GM20431 (cell line): ENCODE results near the gene HOXC11.

ENCODE experiments used
- in situ Hi-C: fragments of 300-500 bp; cut with MseI, MboI; formaldehyde crosslinking; loops from one replicate; pipeline ENCODE4 v1.15.0; 2020; ENCODE audit warnings: low sequenced_read_pairs; ENCODE audit not compliant: unreplicated experiment

Gene HOXC11

DNA sequence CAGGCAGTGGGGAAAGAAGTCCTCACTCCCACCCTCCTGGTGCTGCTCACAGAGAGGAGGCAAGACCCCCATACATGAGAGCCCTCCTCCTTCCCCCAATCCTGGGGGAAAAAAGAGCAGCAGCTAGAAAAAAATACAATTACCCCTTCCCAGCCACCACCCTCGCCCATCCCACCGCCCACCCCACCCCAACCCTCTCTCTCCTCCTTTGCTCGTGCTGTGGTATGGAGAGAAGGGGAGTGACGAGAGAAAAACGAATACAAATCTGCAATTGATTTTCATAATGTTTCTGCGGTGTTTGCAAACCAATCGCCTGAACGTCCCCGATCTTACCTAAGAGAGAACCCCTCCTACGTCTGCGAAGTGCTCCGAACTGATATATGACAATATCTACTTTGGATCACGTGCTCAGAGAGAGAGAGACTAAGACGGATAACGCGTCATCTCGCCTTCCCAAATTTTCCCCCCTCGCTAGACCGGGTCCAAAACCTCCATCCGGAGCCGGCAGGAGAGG is at the start of gene HOXC11:
Gene HOXC11, plus strand, starts transcription at position 405 of the 514 bp plus-strand sequence. CDS start 116 bp downstream, outside the sequence.
- in situ Hi-C loops: no loop called here

DNA sequence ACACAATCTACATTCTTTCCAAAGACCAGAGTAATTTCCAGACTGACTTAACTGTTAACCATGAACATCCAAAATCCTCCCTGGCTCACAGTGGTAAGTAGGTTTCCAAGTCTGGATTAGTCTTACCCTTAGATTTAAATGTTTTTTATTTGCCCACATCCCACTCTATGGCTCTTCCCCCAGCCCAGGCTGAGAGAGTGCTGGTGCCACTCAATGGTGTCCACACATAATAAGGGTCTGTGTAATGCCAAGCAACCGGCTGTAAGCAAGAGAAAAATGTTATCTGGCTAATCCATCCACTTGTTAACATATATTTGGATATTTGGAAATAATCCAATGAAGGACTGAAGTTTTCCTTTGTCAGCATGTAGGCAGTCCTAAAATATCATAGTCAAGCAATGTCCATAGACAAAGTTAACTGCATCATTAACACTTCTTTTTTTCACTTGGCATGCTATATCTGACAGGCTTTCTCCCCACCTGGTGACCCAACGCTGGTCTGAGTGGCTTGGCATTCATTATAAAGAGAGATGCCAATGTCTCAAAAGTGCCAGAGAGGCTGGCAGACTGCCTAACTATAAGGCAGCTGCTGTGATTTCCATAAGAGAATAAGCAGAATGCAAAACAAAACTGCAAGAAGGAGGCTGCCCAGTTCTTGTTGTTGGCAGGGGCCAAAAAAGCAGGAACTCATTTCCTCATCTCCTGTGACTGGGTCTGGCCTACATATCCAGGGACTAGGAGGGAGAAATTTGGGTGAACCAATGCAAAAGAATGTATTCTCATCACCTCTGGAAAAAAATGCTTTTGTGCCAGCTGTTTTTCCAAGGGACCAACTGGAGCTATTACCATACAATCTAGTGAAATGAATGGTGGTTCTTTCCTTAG is 48.2 kb upstream of the HOXC11 start:
- in situ Hi-C loops: no loop called here

DNA sequence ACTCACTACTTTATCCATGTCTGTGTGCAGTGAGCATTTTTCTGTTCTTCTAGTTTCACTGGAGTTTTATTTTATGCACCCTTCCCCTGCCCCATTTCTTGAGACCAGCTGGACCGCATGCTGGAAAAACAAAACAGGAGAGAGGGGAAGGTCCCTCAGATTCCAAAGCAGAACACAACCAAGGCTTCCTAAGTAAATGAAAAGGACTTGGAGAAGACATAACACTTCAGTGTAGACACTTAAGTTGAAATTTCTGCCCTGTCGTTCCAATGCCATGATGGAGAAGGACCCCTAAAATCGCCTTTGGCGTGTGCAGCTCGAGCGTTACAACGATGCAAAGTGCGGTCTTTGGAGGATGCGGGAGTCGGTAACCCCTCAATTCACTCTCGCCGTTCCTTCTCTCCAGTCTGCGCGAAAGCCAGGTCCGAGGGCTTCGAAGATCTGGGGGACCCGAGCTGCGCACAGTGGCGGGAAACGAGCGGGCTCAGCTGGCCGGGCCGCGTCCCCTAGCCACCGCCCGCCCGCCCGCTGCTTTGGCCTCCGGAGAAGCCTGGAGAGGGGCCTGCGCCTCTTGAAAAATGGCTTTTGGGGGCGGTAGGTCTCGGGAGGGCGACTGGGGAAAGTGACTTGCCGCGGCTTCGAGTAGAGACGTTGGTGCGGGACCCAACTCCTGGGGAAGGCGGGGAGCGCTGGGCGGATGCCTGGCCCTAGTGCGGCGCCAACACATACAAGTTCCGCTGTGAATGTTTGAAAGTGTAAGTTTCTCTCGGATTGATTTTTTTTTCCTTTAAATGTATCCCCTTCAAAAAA is 45.5 kb upstream of the HOXC11 start:
- in situ Hi-C loops: no loop called here

DNA sequence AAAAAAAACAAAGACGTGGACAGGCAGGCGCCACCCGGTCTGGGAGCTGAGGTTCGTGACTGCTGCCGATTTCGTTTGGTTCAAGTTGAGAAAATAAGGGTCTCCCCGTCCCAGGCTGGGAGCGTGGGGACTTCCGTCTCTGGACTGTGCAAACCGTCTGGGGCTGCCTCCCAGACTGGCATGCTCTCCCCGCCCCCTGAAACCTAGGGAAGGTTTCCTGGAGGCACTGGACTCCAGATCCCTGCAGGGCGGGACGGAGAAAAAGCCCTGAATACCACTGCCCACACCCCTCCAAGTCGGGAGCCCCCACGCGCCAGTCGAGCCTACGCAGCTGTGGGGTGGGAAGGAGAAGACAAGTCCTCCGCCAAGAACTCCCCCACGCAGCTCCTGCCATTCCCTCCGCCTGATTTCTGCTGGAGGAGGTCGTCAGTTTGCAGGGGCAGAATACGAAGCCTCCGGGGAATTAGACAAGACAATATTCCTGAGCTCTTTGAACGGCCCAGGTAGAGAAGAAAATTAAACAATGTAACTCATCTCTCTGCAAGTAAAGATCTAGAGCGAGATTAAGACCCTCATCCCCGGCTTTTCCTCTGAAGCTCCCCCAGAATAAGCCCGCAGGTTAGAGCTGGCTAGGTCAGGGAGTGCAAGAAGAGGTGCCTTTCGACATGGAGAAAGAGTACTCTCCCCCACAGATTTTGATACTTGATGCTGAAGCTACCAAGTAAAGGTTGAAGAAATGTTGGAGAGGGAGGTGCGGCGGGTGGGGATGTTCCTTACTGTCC is 44.7 kb upstream of the HOXC11 start:
- in situ Hi-C loops: no loop called here

DNA sequence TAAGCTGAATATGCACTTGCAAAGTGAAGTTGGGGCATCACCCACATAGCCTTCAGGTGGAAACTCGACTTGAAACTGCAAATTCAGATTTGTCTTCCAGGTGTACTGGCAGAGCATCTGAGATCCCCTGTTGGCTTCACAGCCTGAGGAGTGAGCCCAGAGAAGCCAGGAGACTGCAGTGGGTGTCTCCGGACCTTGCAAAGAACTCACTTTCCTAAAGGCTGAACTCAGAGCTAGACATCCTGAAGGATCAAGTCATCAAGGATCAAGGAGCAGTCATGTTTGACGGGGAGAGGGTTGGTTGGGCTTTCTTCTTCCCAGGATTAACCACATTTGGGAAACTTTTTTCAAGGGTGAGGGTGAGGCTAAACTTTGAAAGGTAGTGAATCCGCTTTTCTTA is 43.4 kb upstream of the HOXC11 start:
- in situ Hi-C loops: no loop called here

DNA sequence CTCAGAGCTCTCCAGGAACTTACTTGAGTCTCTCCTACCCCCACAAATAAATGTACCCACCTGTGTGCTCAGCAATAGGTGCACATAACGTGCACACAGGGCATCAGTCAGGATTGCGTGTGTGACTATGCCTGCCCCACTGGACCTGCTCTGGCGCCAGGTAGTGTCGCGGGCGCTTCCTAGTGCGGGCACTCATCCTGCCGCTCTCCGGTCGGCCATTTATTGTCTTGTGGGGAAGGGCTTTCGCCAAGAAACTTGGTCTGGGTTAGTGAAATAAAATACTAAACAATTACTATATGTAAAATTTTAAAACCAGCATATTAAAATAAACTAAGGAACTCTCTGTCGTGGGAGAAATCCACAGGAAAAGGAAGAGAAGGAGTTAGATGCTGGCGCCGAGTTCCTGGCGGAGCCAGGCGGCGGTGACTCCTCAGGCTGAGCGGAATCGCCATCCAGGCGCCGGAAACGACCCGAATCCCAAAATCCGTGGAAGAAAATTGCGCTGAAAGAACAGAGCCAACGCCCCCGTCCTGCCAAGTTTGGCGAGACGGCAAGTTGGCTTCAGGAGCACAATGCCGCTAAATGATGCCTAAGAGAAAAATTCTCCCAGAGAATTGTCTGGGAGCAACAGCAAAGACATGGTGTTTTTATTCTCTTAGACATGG is 42.2 kb upstream of the HOXC11 start:
- in situ Hi-C loops: no loop called here

DNA sequence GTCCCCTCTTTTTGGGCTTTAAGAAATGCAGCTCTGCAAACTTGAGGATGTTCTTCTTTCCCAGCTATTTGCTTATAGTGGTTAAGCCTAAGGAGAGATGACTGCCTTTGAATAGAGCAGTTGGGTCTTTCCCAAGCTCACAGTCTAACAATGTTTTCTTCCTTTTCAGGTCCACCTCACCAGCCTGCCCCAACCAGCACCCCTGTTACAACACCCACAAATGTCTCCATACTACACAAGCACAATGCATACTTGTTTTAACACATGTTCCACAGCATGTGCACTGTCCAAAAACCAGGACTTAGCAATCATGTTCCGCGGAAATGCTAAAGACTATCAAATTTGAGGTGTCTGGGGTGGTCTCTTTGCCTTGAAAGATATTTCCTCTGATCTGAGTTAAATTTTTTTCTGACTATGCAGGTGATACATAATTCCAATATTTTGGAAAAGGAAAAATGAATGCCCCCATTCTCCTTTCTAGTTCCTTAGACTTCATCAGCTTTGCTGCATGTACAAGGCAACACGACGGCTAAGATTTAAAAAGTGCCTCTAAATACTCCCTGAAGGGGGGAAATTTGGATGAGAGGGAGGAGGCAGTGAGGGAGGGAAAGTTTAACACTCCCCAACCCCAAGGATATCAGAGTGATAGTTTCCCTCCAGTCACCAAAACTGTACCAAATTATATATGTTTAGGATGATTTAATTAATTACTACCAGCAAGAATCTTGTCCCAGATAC is 40.9 kb upstream of the HOXC11 start:
- in situ Hi-C loops: no loop called here

DNA sequence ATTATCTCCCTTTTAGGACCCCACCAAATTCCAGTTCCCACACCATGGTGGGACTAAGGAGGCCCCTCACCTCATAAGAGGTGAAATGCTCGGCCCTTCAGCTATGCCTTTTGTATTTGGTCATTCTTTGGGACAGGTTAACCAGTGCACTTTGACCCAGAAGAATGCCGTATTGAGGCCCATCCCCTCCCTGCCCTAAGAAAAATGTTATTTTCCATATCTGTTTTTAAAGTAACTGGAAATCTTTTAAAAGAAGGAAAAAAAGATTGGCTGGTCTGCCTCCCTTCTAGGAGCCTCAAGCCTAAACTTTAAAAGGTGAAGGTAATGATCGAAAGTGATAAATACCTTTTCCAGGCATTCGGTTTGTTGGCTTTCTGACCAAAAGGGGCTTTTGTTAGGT is 40.0 kb upstream of the HOXC11 start:
- in situ Hi-C loops: no loop called here

DNA sequence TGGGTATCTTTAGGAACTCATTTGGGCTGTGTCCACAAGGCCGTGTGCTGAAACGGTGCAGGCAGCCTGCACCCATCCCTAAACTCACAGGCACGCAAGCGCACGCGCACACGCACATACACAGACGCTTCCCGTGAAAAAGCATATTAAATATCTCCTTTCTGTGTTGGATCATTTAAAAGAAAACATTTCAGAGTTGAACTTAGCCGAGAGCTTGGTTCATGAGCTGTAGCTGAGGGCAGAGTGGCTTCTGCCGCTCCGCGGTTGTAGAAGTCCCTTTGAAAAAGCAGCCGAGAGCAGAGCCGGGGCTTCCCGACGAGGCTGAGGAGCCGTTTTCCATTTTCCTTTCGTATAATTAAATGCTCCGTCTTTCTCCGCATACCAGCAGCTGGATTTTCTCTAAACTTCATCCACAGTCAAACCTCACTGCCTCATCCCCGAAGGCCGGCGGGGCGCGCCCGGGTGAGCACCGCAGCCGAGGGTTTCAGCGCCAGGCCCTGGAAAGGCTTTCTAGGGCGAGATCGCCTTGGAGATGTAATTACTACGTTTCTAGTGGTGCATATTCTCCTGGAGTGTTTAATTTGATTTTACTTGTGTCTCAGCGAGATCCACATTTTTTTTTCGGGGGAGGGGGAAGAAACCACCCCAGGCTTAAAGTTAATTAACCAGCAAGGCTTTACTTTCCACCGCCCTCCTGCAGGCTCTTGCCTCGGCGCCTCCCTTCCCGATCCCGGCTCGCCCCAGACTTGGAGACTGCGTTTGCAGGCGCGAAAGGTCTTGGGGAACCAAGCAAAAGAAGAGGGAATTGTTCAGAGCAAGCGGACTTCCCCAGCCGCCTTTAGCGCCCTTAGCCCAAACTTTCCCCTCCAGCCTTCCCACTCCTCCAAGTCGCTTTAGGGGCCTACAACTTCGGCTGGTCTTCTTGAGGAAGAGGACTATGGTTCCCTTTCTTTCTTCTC is 37.3 kb upstream of the HOXC11 start:
- in situ Hi-C loops: no loop called here

DNA sequence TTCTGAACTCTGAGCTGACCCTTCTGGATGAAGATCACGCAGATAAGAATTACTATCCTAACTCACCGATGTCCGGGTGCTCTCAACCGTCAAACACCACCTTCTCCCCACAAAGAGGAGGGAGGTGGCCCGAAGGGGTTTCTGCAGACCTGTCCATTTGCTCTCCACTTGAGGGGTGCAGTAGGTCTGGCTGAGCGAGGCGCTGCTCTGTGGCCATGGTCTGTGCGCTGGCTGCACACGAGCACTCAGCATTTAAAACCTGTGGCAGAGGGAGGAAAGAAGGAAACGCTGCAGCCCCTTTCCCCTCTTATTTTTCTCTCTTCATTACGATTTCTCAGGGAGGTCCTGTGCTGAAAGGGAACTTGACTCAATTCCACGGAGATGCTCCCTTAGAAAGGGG is 35.8 kb upstream of the HOXC11 start:
- in situ Hi-C loops: no loop called here

DNA sequence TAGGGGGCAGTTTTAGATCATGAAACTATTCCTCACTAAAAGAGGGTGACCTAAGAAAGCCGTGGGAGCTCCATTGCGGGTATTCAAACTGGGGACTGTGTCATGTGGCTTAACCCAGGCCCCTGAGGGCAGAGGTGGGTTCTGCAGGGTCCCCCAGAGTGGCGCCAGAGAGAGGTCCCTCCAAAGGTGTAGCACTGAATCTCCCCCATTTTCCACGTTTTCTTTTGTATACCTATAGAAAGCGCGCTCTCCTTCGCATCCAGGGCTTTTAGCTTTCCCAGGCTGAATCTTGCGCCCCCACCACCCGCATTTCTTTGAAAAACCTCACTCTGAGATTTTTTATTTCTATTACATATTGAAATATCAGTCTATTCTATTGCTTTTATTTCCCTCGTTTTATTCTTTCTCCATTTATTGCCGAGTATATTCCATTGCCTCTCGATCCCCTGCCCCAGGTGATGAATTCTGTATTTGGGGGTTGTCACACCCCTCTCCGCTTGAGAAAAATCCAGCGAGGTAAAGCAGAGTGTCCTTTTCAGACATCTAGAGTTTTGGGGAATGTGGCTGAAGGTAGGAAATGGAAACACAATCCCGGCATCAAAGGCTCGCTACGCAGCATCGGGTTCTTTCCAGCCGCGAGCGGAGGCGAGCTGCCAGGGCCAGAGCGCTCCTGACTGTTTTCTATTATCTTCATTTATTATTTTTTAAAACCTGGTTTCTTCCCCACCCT is 35.2 kb upstream of the HOXC11 start:
- in situ Hi-C loops: no loop called here

DNA sequence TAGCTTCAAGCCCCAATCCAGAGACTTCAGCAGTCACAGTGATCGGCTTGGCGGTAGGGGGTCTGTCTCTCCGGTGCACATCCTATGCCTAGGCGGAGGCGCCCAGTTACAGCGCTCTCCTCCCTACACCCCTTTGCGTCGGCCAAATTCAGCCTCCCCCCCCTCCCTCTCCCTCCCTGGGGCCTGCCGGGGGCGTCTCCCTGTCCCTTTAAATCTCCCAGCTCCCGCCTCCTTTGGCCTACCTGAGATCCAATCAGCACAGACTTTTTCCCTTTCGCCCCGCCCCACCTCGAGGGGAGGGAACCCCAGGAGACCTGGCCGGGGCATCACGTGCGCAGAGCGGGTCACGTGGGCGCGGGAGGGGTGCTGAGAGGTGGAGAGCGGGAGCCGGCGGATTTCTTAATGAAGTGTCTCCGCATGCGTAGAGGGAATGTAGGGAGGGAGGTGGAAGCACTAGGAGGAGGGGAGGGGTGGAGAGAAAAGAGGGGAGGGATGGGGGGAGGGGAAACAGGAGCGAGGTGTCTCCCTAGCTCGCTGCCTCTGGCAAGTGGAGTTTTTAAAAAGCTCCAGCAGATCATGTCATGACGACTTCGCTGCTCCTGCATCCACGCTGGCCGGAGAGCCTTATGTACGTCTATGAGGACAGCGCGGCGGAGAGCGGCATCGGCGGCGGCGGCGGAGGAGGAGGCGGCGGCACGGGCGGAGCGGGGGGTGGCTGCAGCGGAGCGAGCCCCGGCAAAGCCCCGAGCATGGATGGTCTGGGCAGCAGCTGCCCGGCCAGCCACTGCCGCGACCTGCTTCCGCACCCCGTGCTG is 34.4 kb upstream of the HOXC11 start, which contains the start of gene HOXC13:
Gene HOXC13, plus strand, starts transcription at position 506 of the 815 bp plus-strand sequence. Its CDS starts 76 bp downstream, at position 582.
- in situ Hi-C loops: no loop called here

DNA sequence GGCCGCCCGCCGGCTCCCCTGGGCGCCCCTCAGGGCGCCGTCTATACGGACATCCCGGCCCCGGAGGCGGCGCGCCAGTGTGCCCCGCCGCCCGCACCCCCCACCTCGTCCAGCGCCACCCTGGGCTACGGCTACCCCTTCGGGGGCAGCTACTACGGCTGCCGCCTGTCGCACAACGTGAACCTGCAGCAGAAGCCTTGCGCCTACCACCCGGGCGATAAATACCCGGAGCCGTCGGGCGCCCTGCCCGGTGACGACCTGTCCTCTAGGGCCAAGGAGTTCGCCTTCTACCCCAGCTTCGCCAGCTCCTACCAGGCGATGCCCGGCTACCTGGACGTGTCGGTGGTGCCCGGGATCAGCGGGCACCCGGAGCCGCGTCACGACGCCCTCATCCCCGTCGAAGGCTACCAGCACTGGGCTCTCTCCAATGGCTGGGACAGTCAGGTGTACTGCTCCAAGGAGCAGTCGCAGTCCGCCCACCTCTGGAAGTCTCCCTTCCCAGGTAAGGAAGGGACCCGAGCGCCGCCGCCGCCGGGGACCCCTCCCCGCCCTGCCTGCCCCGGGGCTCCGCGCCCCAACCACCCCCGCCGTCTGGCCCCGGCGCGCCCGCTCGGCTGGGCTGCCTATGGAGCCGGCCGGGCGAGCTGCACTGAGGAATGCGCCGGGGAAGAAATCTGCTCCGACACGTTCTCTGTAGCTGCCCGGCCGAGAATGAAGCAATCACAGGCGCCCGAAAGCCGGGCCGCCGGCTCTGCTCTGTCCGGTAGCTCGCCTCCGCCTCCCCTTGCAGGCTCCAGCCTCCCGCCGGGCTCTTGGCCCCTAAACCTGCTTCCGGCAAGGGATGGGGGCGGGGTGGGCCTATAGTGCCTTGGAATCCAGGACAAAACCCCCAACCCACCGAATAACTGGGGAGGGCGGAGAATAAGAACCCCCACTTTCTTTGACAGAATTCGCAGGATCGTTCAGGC is 33.5 kb upstream of the HOXC11 start:
- in situ Hi-C loops: no loop called here

DNA sequence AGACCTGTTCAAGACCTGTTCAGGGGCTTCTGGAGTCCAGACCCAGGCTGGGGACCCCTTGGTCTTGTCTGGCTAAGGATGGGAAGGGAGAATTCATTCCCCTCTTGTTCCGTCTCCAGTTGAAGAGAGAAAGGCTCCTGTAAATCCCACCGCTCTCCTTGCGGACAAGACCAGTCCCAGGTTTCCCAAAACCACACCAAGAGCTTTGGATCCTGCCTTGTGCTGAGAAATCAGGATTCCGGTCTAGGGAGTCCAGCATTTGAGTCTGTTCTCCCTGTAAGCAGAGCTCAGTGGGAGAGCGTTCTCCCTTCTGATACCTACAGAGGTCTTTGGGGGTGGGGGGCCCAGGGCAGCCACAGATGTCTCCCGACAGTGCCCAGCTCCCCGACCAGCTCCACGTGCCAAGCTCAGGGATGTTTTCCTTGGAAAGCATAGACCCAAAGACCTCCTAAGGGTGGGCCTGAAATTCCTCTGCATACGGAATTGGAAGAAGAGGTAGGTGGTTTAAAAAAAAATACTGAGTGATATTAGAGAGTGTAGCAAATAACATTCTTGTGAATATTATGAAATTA is 32.4 kb upstream of the HOXC11 start:
- in situ Hi-C loops: no loop called here

DNA sequence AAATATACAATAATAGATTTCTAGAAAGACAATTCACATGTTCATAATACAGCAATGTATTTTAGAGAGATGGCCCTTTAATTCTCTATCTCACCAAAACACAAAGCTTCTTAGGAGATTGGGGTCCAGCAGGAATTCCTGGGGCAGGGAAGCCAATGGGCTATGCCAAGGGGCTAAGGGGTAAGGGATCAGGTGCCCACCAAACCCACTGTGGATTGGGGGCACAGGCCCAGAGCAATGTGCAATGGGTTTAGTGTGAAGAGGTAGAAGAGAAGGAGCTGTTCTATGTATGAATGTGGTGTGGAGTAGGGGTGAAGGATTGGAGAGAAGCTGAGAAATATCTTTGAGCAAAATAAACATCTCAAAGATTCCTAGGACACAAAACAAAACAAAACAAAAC is 31.7 kb upstream of the HOXC11 start:
- in situ Hi-C loops: no loop called here
